H9 (cell line): ENCODE data around the gene ITGB3. TPM values are rescaled to one million over a fixed set of nuclear protein-coding genes. Genes with fewer than 3 reads are reported as not detected.

Source experiments
- DNase-seq: peaks from one replicate; pipeline ENCODE4 v3.0.0-alpha.2; 2017
- H2AFZ ChIP-seq: one replicate; pipeline ENCODE4 v1.6.1; 2013; ENCODE audit warnings: mild to moderate bottlenecking, low read length, control low read depth, moderate library complexity
- H2AK5ac ChIP-seq: 2 replicates; pipeline ENCODE4 v1.6.1; 2013; ENCODE audit warnings: low read length, control low read depth, mixed read lengths; ENCODE audit not compliant: insufficient read length
- H2BK120ac ChIP-seq: one replicate; pipeline ENCODE4 v1.6.1; 2013; ENCODE audit warnings: low read depth, mild to moderate bottlenecking, low read length, control low read depth, inconsistent platforms; ENCODE audit not compliant: poor library complexity, severe bottlenecking
- H2BK12ac ChIP-seq: 2 replicates; pipeline ENCODE4 v1.6.1; 2013; ENCODE audit warnings: low read length, control low read depth, mixed read lengths, low read depth; ENCODE audit not compliant: insufficient read length
- H2BK15ac ChIP-seq: 2 replicates; pipeline ENCODE4 v1.6.1; 2013; ENCODE audit warnings: low read depth, low read length, control low read depth
- H2BK20ac ChIP-seq: one replicate; pipeline ENCODE4 v1.6.1; 2013; ENCODE audit warnings: low read depth, mild to moderate bottlenecking, low read length, control low read depth, inconsistent platforms; ENCODE audit not compliant: poor library complexity, severe bottlenecking
- H2BK5ac ChIP-seq: 2 replicates; pipeline ENCODE4 v1.6.1; 2013; ENCODE audit warnings: low read length, control low read depth, mixed read lengths; ENCODE audit not compliant: insufficient read length
- H3K14ac ChIP-seq: 2 replicates; pipeline ENCODE4 v1.6.1; 2013; ENCODE audit warnings: low read length, control low read depth; ENCODE audit not compliant: insufficient read depth
- H3K18ac ChIP-seq: 2 replicates; pipeline ENCODE4 v1.6.1; 2013; ENCODE audit warnings: low read depth, mild to moderate bottlenecking, mixed read lengths, low read length, control low read depth; ENCODE audit not compliant: insufficient read length
- H3K23ac ChIP-seq: 2 replicates; pipeline ENCODE4 v1.6.1; 2013; ENCODE audit warnings: low read length, control low read depth, mixed read lengths, low read depth; ENCODE audit not compliant: insufficient read length
- H3K23me2 ChIP-seq: 2 replicates; pipeline ENCODE4 v1.6.1; 2013; ENCODE audit warnings: low read depth, mild to moderate bottlenecking, mixed read lengths, low read length, control low read depth; ENCODE audit not compliant: insufficient read length, poor library complexity, severe bottlenecking
- H3K27ac ChIP-seq: 2 replicates; pipeline ENCODE4 v1.5.1; 2013; ENCODE audit warnings: low read length, control low read depth, mixed read lengths, low read depth; ENCODE audit not compliant: insufficient read length
- H3K27me3 ChIP-seq: 2 replicates; pipeline ENCODE4 v1.6.1; 2013; ENCODE audit warnings: low read length, control low read depth, inconsistent platforms; ENCODE audit not compliant: insufficient read depth
- H3K4ac ChIP-seq: 2 replicates; pipeline ENCODE4 v1.6.1; 2013; ENCODE audit warnings: low read depth, mild to moderate bottlenecking, control low read depth, inconsistent platforms, low read length, moderate library complexity
- H3K4me1 ChIP-seq: 2 replicates; pipeline ENCODE4 v1.6.1; 2013; ENCODE audit warnings: low read length, control low read depth, inconsistent platforms; ENCODE audit not compliant: insufficient read depth
- H3K4me2 ChIP-seq: 2 replicates; pipeline ENCODE4 v1.6.1; 2013; ENCODE audit warnings: low read length, control low read depth, mixed read lengths; ENCODE audit not compliant: insufficient read length, insufficient read depth
- H3K56ac ChIP-seq: 2 replicates; pipeline ENCODE4 v1.6.1; 2013; ENCODE audit warnings: low read depth, mild to moderate bottlenecking, mixed read lengths, low read length, control low read depth; ENCODE audit not compliant: insufficient read length
- H3K79me1 ChIP-seq: 2 replicates; pipeline ENCODE4 v1.6.1; 2013; ENCODE audit warnings: low read depth, mild to moderate bottlenecking, moderate library complexity, low read length, control low read depth, inconsistent platforms; ENCODE audit not compliant: insufficient read depth, poor library complexity, severe bottlenecking
- H3K79me2 ChIP-seq: 2 replicates; pipeline ENCODE4 v1.6.1; 2013; ENCODE audit warnings: low read length, control low read depth, inconsistent platforms; ENCODE audit not compliant: insufficient read depth
- H3K9ac ChIP-seq: 2 replicates; pipeline ENCODE4 v1.6.1; 2013; ENCODE audit warnings: low read length, control low read depth, mixed read lengths; ENCODE audit not compliant: insufficient read length; ENCODE audit errors: extremely low read depth
- H3K9me3 ChIP-seq: one replicate; pipeline ENCODE4 v1.6.1; 2013; ENCODE audit warnings: low read depth, low read length, inconsistent platforms; ENCODE audit not compliant: control insufficient read depth
- H3T11ph ChIP-seq: one replicate; pipeline ENCODE4 v1.6.1; 2013; ENCODE audit warnings: mild to moderate bottlenecking, low read length, control low read depth, inconsistent platforms
- H4K20me1 ChIP-seq: one replicate; pipeline ENCODE4 v1.6.1; 2013; ENCODE audit not compliant: control insufficient read depth, insufficient read length, insufficient read depth
- H4K5ac ChIP-seq: 2 replicates; pipeline ENCODE4 v1.6.1; 2013; ENCODE audit warnings: low read depth, mild to moderate bottlenecking, mixed read lengths, low read length, control low read depth; ENCODE audit not compliant: insufficient read length
- H4K8ac ChIP-seq: replicated peaks from 2 replicates; pipeline ENCODE4 v1.6.1; 2013; ENCODE audit warnings: low read length, control low read depth, mixed read lengths, low read depth; ENCODE audit not compliant: insufficient read length
- H4K91ac ChIP-seq: 2 replicates; pipeline ENCODE4 v1.6.1; 2013; ENCODE audit warnings: low read depth, mild to moderate bottlenecking, moderate library complexity, mixed read lengths, low read length, control low read depth; ENCODE audit not compliant: insufficient read length
- H3K27ac Mint-ChIP-seq, 3 experiments: 2 replicates in 2 of 3; 3 replicates in 1 of 3; pipeline ENCODE4 v1.8.0; 2020 to 2021; ENCODE audit warnings: mixed read lengths in 3 of 3, mild to moderate bottlenecking in 1 of 3, moderate library complexity in 1 of 3
- H3K27me3 Mint-ChIP-seq: 2 replicates; pipeline ENCODE4 v1.8.0; 2021; ENCODE audit warnings: low read depth, mild to moderate bottlenecking, moderate library complexity, mixed read lengths
- H3K36me3 Mint-ChIP-seq, 3 experiments: 2 replicates in 2 of 3; 3 replicates in 1 of 3; pipeline ENCODE4 v1.8.0; 2020 to 2021; ENCODE audit warnings: low read depth in 3 of 3, mixed read lengths in 3 of 3; ENCODE audit not compliant: insufficient read depth in 1 of 3
- H3K4me1 Mint-ChIP-seq, 2 experiments: 2 replicates each; pipeline ENCODE4 v1.8.0; 2020; ENCODE audit warnings: mixed read lengths in 2 of 2
- H3K4me3 Mint-ChIP-seq, 2 experiments: 2 replicates in 1 of 2; 3 replicates in 1 of 2; pipeline ENCODE4 v1.8.0; 2020 to 2021; ENCODE audit warnings: mild to moderate bottlenecking in 2 of 2, mixed read lengths in 2 of 2, moderate library complexity in 1 of 2
- H3K9me3 Mint-ChIP-seq, 2 experiments: 2 replicates in 1 of 2; 3 replicates in 1 of 2; pipeline ENCODE4 v1.8.0; 2020; ENCODE audit warnings: mild to moderate bottlenecking in 2 of 2, mixed read lengths in 2 of 2, moderate library complexity in 1 of 2
- WGBS: extraction: QIAGEN DNeasy Blood & Tissue Kit; methylation state at CpG from one replicate; pipeline ENCODE4 v1.1.7; 2013; ENCODE audit warnings: missing lambda C conversion rate, low lambda C conversion rate, mixed read lengths; ENCODE audit not compliant: insufficient read length; ENCODE audit errors: extremely low coverage; 5-methylcytosine and 5-hydroxymethylcytosine counted together
- total RNA-seq: library from RNA; stranded (reverse); gene quantifications from 2 replicates; pipeline ENCODE4 v1.2.1, GENCODE V29; 2021
- TF ChIP-seq, protein P1 (sequence below): fragments of 200-600 bp; sonication (generic); conservative IDR thresholded peaks from 3 replicates; pipeline ENCODE4 v1.8.0; 2021; ENCODE audit warnings: antibody characterized with exemption, mild to moderate bottlenecking

ITGB3 gene
- total RNA-seq, 1 experiment from 2014 or later, result not detected

DNA sequence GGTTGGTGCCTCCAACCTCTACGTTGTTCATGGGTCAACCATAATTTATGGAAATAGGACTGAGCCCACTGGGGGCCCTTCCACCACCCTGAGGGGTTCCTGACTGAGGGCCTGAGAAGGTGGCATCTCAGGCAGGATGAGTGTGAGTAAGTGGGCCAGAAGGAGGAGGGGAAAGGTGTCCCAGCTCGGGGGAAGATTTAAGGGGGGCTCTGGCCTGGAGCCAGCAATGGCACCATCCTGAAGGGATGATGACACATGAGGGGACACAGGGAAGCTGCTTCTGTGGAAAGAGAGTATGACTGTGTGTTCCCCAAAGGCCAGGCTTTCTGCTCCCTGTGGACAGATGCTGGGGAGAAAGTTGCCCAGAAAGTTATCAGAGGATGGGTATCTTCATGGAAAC is 25.8 kb upstream of the ITGB3 start:
- peaks cover 0 to 13% (median 8%) of the 10 kb centered on the region in 3 experiments; a peak in 4 of 7 replicates for H3K36me3 Mint-ChIP-seq
- H3K27ac ChIP-seq, result no peak overlapping the region
- H4K91ac ChIP-seq, result no peak overlapping the region
- H2BK20ac ChIP-seq, result no peak overlapping the region
- no peaks in the 10 kb centered on the region for H3K79me1 ChIP-seq
- H2BK120ac ChIP-seq, result no peak overlapping the region
- no peak overlapping the region for H3K14ac ChIP-seq
- peaks cover 16 to 19% of the 10 kb centered on the region in 2 experiments for H3K4me1 Mint-ChIP-seq
- TF ChIP-seq, protein P1, sequence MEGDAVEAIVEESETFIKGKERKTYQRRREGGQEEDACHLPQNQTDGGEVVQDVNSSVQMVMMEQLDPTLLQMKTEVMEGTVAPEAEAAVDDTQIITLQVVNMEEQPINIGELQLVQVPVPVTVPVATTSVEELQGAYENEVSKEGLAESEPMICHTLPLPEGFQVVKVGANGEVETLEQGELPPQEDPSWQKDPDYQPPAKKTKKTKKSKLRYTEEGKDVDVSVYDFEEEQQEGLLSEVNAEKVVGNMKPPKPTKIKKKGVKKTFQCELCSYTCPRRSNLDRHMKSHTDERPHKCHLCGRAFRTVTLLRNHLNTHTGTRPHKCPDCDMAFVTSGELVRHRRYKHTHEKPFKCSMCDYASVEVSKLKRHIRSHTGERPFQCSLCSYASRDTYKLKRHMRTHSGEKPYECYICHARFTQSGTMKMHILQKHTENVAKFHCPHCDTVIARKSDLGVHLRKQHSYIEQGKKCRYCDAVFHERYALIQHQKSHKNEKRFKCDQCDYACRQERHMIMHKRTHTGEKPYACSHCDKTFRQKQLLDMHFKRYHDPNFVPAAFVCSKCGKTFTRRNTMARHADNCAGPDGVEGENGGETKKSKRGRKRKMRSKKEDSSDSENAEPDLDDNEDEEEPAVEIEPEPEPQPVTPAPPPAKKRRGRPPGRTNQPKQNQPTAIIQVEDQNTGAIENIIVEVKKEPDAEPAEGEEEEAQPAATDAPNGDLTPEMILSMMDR, result no peak
- H3K4ac ChIP-seq, result no peak overlapping the region
- H2BK15ac ChIP-seq, result no peak overlapping the region
- no peaks in the 10 kb centered on the region for H3K27me3 ChIP-seq
- H3K27ac Mint-ChIP-seq, result no peak overlapping the region
- peaks cover 13% of the 10 kb centered on the region in 2 experiments for H3K9me3 Mint-ChIP-seq
- no peak overlapping the region for H3K9ac ChIP-seq
- no peak overlapping the region for H2BK12ac ChIP-seq
- peaks cover 39% of the 10 kb centered on the region for H3K27me3 Mint-ChIP-seq
- H3K23ac ChIP-seq, result no peak overlapping the region
- no peaks in the 10 kb centered on the region for H3K79me2 ChIP-seq
- H3T11ph ChIP-seq, result no peak overlapping the region
- no peak overlapping the region for H3K56ac ChIP-seq
- H3K9me3 ChIP-seq, result no peaks in the 10 kb centered on the region
- DNase-seq, result no peak
- H2AK5ac ChIP-seq, result no peak overlapping the region
- no peaks in the 10 kb centered on the region for H4K20me1 ChIP-seq
- H4K8ac ChIP-seq, result no peak overlapping the region
- no peaks in the 10 kb centered on the region; the same call in 1 of the 2 replicates for H3K4me1 ChIP-seq
- no CpG with 5 or more reads among the region's 2 CpGs for WGBS
- no peak overlapping the region for H2AFZ ChIP-seq
- H2BK5ac ChIP-seq, result no peak overlapping the region
- H3K23me2 ChIP-seq, result no peaks in the 10 kb centered on the region
- no peak overlapping the region for H3K4me3 Mint-ChIP-seq
- no peak overlapping the region for H4K5ac ChIP-seq
- no peak overlapping the region for H3K4me2 ChIP-seq
- no peak overlapping the region for H3K18ac ChIP-seq
